H1 (cell line): ENCODE measurements around the gene SLC35A2. TPM values are rescaled to one million over a fixed set of nuclear protein-coding genes. Genes with fewer than 3 reads are reported as not detected.
A peak's percentile ranks its signal among the peaks of the same experiment; 100 is the strongest.
"Not testable (repeated sequence)": the region's sequence is repeated elsewhere in the genome, so short reads cannot be mapped to it uniquely, and the experiment has no call there.

Experiments used
- CTCF ChIA-PET: fragments of 300-600 bp; sonication (Branson Sonifier 250); formaldehyde crosslinking; loops from one replicate; lab custom pipeline; 2021; ENCODE audit not compliant: partially characterized antibody; lab: Charles Lee
- POLR2A ChIA-PET: fragments of 300-600 bp; sonication (Branson Sonifier 250); formaldehyde crosslinking; loops from one replicate; lab custom pipeline; 2021; ENCODE audit warnings: inconsistent platforms; ENCODE audit not compliant: partially characterized antibody; lab: Charles Lee
- DNase-seq, 2 experiments: peaks; one replicate each; pipeline versions ENCODE4 v3.0.0 to v3.0.0-alpha.2; 2010 to 2022; ENCODE audit warnings: low spot score in 2 of 2, low read depth in 1 of 2, mixed read lengths in 1 of 2
- FAIRE-seq: peaks from 2 replicates; lab custom pipeline; 2011; peaks lifted over from hg19 to GRCh38; lab: Jason Lieb, UNC
- H2AFZ ChIP-seq: 2 replicates; pipeline ENCODE4 v1.8.1; 2012; ENCODE audit warnings: low read length, inconsistent platforms
- H2AK5ac ChIP-seq: 2 replicates; pipeline ENCODE4 v1.6.1; 2013; ENCODE audit warnings: low read depth, low read length
- H2BK120ac ChIP-seq: replicated peaks from 2 replicates; pipeline ENCODE3; 2013; ENCODE audit warnings: low read depth, low read length, inconsistent platforms
- H2BK12ac ChIP-seq: 2 replicates; pipeline ENCODE4 v1.6.1; 2013; ENCODE audit warnings: low read depth, low read length
- H2BK15ac ChIP-seq: 2 replicates; pipeline ENCODE4 v1.6.1; 2013; ENCODE audit warnings: low read length
- H2BK20ac ChIP-seq: 2 replicates; pipeline ENCODE4 v1.6.1; 2013; ENCODE audit warnings: low read length
- H2BK5ac ChIP-seq: 2 replicates; pipeline ENCODE4 v1.6.1; 2013; ENCODE audit warnings: low read depth, low read length
- H3K14ac ChIP-seq: 2 replicates; pipeline ENCODE4 v1.6.1; 2013; ENCODE audit warnings: inconsistent platforms; ENCODE audit not compliant: insufficient read length
- H3K18ac ChIP-seq: 2 replicates; pipeline ENCODE4 v1.6.1; 2013; ENCODE audit warnings: low read length; ENCODE audit errors: extremely low read depth
- H3K23ac ChIP-seq: 2 replicates; pipeline ENCODE4 v1.6.1; 2013; ENCODE audit warnings: inconsistent platforms; ENCODE audit not compliant: insufficient read length
- H3K23me2 ChIP-seq: 2 replicates; pipeline ENCODE4 v1.6.1; 2013; ENCODE audit warnings: low read depth, low read length
- H3K27ac ChIP-seq: 2 replicates; pipeline ENCODE4 v1.6.1; 2011; ENCODE audit warnings: low read depth, low read length, inconsistent platforms
- H3K27me3 ChIP-seq, 4 experiments: replicated peaks in 1 of 4; 1 replicate in 1 of 4; 2 replicates in 3 of 4; pipeline versions ENCODE4 v1.6.1 to v1.8.1; 2011 to 2013; ENCODE audit warnings: low read length in 3 of 4, mild to moderate bottlenecking in 3 of 4, inconsistent platforms in 2 of 4, mixed read lengths in 2 of 4, moderate library complexity in 1 of 4; ENCODE audit not compliant: control insufficient read depth in 3 of 4, insufficient read depth in 3 of 4; ENCODE audit errors: extremely low read depth in 1 of 4
- H3K36me3 ChIP-seq, 4 experiments: 2 replicates each; pipeline versions ENCODE4 v1.6.1 to v1.8.1; 2011 to 2013; ENCODE audit warnings: mild to moderate bottlenecking in 4 of 4, low read length in 3 of 4, moderate library complexity in 2 of 4, control low read depth in 1 of 4, inconsistent platforms in 1 of 4; ENCODE audit not compliant: insufficient read depth in 4 of 4, control insufficient read depth in 2 of 4
- H3K4ac ChIP-seq: replicated peaks from 2 replicates; pipeline ENCODE3; 2013; ENCODE audit warnings: low read length, low read depth, mixed read lengths, inconsistent platforms; ENCODE audit not compliant: insufficient read length
- H3K4me1 ChIP-seq, 4 experiments: replicated peaks in 1 of 4; 1 replicate in 1 of 4; 2 replicates in 3 of 4; pipeline versions ENCODE4 v1.6.1 to v1.8.1; 2011 to 2013; ENCODE audit warnings: low read length in 3 of 4, inconsistent platforms in 2 of 4, mixed read lengths in 1 of 4; ENCODE audit not compliant: insufficient read depth in 4 of 4, control insufficient read depth in 3 of 4
- H3K4me2 ChIP-seq, 2 experiments: 2 replicates each; pipeline versions ENCODE4 v1.6.1 to v1.8.1; 2011 to 2013; ENCODE audit warnings: low read depth in 2 of 2, low read length in 2 of 2, control low read depth in 1 of 2, inconsistent platforms in 1 of 2, mild to moderate bottlenecking in 1 of 2; ENCODE audit not compliant: insufficient read depth in 1 of 2
- H3K4me3 ChIP-seq, 4 experiments: fragments of 200-600, 300-600 bp in 1 of 4; sonication (generic), shearing (Covaris generic), sonication (Bioruptor Twin) in 1 of 4; 2 replicates each; pipeline versions ENCODE4 v1.5.1 to v1.8.1; 2011 to 2016; ENCODE audit warnings: low read length in 4 of 4, low read depth in 3 of 4, control low read depth in 2 of 4, inconsistent platforms in 2 of 4, mild to moderate bottlenecking in 2 of 4, mixed read lengths in 1 of 4, moderate library complexity in 1 of 4; ENCODE audit not compliant: insufficient read depth in 2 of 4; ENCODE audit errors: extremely low read depth in 1 of 4
- H3K56ac ChIP-seq: replicated peaks from 2 replicates; pipeline ENCODE3; 2013; ENCODE audit warnings: low read depth, mild to moderate bottlenecking, mixed read lengths, low read length, inconsistent platforms; ENCODE audit not compliant: insufficient read length
- H3K79me1 ChIP-seq: 2 replicates; pipeline ENCODE4 v1.6.1; 2013; ENCODE audit warnings: low read depth, low read length, control low read depth
- H3K79me2 ChIP-seq, 2 experiments: 2 replicates each; pipeline versions ENCODE4 v1.6.1 to v1.8.1; 2012 to 2013; ENCODE audit warnings: low read length in 2 of 2, mild to moderate bottlenecking in 2 of 2, inconsistent platforms in 1 of 2; ENCODE audit not compliant: insufficient read depth in 2 of 2, control insufficient read depth in 1 of 2
- H3K9ac ChIP-seq, 4 experiments: replicated peaks in 1 of 4; 1 replicate in 1 of 4; 2 replicates in 3 of 4; pipeline versions ENCODE4 v1.6.1 to v1.8.1; 2011 to 2013; ENCODE audit warnings: low read depth in 3 of 4, low read length in 3 of 4, control low read depth in 2 of 4, mild to moderate bottlenecking in 2 of 4, moderate library complexity in 2 of 4, inconsistent platforms in 1 of 4; ENCODE audit errors: extremely low read depth in 1 of 4
- H3K9me3 ChIP-seq, 2 experiments: 2 replicates each; pipeline versions ENCODE4 v1.6.1 to v1.8.1; 2012 to 2013; ENCODE audit warnings: mild to moderate bottlenecking in 2 of 2, moderate library complexity in 2 of 2, control low read depth in 1 of 2, inconsistent platforms in 1 of 2, low read depth in 1 of 2, low read length in 1 of 2, mixed read lengths in 1 of 2; ENCODE audit not compliant: insufficient read depth in 2 of 2
- H4K20me1 ChIP-seq, 2 experiments: replicated peaks in 1 of 2; 2 replicates each; pipeline versions ENCODE3 to v1.8.1; 2011 to 2013; ENCODE audit warnings: inconsistent platforms in 2 of 2, low read length in 2 of 2, mild to moderate bottlenecking in 1 of 2; ENCODE audit not compliant: insufficient read depth in 2 of 2, control insufficient read depth in 1 of 2
- H4K5ac ChIP-seq: 2 replicates; pipeline ENCODE4 v1.6.1; 2013; ENCODE audit warnings: low read length, low read depth, mixed read lengths, inconsistent platforms; ENCODE audit not compliant: insufficient read length
- H4K8ac ChIP-seq: 2 replicates; pipeline ENCODE4 v1.8.0; 2013; ENCODE audit warnings: mild to moderate bottlenecking, moderate library complexity, low read length, inconsistent platforms; ENCODE audit not compliant: insufficient read depth; ENCODE audit errors: extremely low read depth
- H4K91ac ChIP-seq: replicated peaks from 2 replicates; pipeline ENCODE3; 2013; ENCODE audit warnings: low read length, mixed read lengths, inconsistent platforms; ENCODE audit not compliant: insufficient read length
- WGBS, 2 experiments: shearing (Covaris generic) in 1 of 2; methylation state at CpG; one replicate each; pipeline versions ENCODE4 v1.1.6 to v1.1.7; 2013 to 2015; ENCODE audit warnings: low lambda C conversion rate in 2 of 2, mixed read lengths in 2 of 2, inconsistent platforms in 1 of 2, low coverage in 1 of 2, missing lambda C conversion rate in 1 of 2; ENCODE audit not compliant: insufficient replicate concordance in 2 of 2, insufficient coverage in 1 of 2, insufficient read length in 1 of 2; ENCODE audit errors: extremely low coverage in 1 of 2, missing lambda C conversion rate in 1 of 2; 5-methylcytosine and 5-hydroxymethylcytosine counted together
- polyA plus RNA-seq, 7 experiments: library from polyadenylated mRNA; depleted of rRNA in 3 of 7; stranded (reverse) in 5 of 7; unstranded in 2 of 7; fragments of >200 nt in 5 of 7; fragments of 200-250 nt in 2 of 7; gene quantifications; 1 replicate in 5 of 7; 2 replicates in 1 of 7; 4 replicates in 1 of 7; pipeline versions ENCODE4 v1.2.1 to v1.2.3, GENCODE V29; 2011 to 2013; ENCODE audit warnings: missing spikeins in 2 of 7, mixed read lengths in 2 of 7
- total RNA-seq: library from RNA; stranded (reverse); fragmentation: NEBNext Ultra II Directional; extraction: Animal tissue kit (Norgen Biotek cat#: 25700); gene quantifications from 2 replicates; pipeline ENCODE4 v1.2.1, GENCODE V29; 2021

SLC35A2 gene
- total and polyA plus RNA-seq, 2 of the 8 experiments (the other 6 are each of a cell fraction or from before 2014, with no cell fraction given), result 21.4 to 48.3 TPM

DNA sequence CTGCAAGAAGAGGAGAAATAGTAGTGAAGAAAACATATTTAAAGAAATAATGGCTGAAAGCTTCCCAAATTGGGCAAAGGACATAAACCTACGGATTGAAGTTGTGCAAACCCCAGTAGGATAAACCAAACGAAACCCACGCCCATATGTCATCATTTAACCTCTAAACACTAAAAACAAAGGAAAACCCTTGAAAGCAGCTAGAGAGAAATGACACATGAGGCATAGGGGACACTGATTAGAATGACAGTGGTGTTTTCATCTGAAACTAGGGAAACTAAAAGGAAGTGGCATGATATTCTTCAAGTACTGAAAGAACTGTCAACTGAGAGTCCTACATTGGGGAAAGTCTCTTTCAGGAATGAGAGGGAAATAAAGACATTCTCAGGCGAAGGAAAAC lies 34.5 kb downstream of the SLC35A2 start:
- H2AFZ ChIP-seq, H3K23me2 ChIP-seq, H3K4ac ChIP-seq, H3K36me3 ChIP-seq, H3K14ac ChIP-seq, H3K56ac ChIP-seq, H3K27me3 ChIP-seq, H4K8ac ChIP-seq, H2BK12ac ChIP-seq, H3K9me3 ChIP-seq, H3K4me2 ChIP-seq, H2BK20ac ChIP-seq, H3K27ac ChIP-seq, H3K4me1 ChIP-seq, H3K79me2 ChIP-seq, H2AK5ac ChIP-seq, H3K18ac ChIP-seq, H3K23ac ChIP-seq, H3K9ac ChIP-seq, H4K20me1 ChIP-seq, DNase-seq, H3K4me3 ChIP-seq, H2BK120ac ChIP-seq, H3K79me1 ChIP-seq, H4K5ac ChIP-seq, H2BK5ac ChIP-seq, CTCF ChIA-PET, H2BK15ac ChIP-seq, H4K91ac ChIP-seq: not testable (repeated sequence)
- POLR2A ChIA-PET, result interaction anchor here (0.6 to 1.6 kb wide), 3 partner anchors 10 to 33 kb away, joined by 3 to 4 read pairs (median 3); no protein-coding TSS in a partner anchor
- 60% methylated on average over 3 of the region's 4 CpGs; no CpG with 5 or more reads in 1 of the 2 experiments for WGBS, 2 experiments
- FAIRE-seq, result peak; percentile 65

DNA sequence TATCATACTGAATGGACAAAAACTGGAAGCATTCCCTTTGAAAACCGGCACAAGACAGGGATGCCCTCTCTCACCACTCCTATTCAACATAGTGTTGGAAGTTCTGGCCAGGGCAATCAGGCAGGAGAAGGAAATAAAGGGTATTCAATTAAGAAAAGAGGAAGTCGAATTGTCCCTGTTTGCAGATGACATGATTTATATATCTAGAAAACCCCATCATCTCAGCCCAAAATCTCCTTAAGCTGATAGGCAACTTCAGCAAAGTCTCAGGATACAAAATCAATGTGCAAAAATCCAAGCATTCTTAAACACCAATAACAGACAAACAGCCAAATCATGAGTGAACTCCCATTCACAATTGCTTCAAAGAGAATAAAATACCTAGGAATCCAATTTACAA lies 39.4 kb downstream of the SLC35A2 start:
- H3K23ac ChIP-seq, CTCF ChIA-PET, H3K36me3 ChIP-seq, H4K20me1 ChIP-seq, DNase-seq, H3K27ac ChIP-seq, H2BK20ac ChIP-seq, H3K4me3 ChIP-seq, H4K5ac ChIP-seq, H3K23me2 ChIP-seq, H2AFZ ChIP-seq, POLR2A ChIA-PET, H2BK15ac ChIP-seq, H3K9ac ChIP-seq, FAIRE-seq, H3K4me2 ChIP-seq, H3K4ac ChIP-seq, H3K27me3 ChIP-seq, H3K56ac ChIP-seq, H3K14ac ChIP-seq, H2BK5ac ChIP-seq, H3K79me2 ChIP-seq, H4K8ac ChIP-seq, H2AK5ac ChIP-seq, H4K91ac ChIP-seq, H2BK12ac ChIP-seq, H3K4me1 ChIP-seq, H3K18ac ChIP-seq, H3K9me3 ChIP-seq, H2BK120ac ChIP-seq, H3K79me1 ChIP-seq: not testable (repeated sequence)
- WGBS, 2 experiments, result no CpG with 5 or more reads among the region's 2 CpGs
